HG03432 (cell line): ENCODE data around the gene PXMP4.
A peak's percentile ranks its signal among the peaks of the same experiment; 100 is the strongest.

Experiments
- ATAC-seq: cut with Tn5 transposase; IDR thresholded peaks from one replicate; pipeline ENCODE4 v1.9.1; 2021; ENCODE audit warnings: mild to moderate bottlenecking, moderate library complexity; ENCODE audit not compliant: unreplicated experiment

Gene PXMP4

GRCh38 chr20:33685328-33686099, 34.6 kb downstream of the PXMP4 start:
- peak; percentile 40 for ATAC-seq

DNA sequence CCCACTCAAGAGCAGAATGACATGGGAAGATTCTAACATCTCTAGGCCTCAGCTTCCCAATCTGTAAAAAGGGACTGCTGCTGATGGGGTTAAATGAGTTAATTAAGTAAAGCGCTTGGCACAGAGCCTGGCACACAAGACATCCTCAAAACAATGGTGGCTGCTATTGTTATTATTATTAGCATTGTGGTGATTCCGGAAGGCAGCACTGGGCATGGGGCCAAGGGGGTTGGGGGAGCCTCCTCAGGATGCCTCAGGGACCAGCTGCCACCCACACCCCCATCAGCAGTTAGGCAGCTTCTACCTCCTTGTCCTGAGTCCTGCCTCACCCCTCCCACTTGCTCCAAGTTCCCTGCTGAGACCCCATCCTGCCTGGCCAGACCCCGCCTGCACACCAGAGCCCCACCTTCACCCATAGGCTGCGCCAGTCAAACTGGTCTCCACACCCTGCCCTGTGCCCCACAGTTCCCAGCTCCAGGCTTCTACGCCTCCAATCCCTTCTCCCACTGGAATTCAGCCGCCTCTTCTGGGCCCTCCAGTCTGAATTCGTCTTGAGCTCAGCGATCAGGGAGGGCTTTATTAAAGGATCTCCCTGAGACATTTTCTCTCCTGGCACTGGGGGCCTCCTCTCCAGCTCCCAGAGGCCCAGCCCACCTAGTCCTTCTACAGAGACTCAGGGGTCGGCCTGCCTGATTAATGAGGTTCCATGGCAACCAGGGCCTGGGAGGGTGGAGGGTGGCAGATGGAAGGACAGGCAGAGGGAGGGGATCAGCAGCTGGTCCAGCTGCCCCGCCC, 35.4 kb downstream of the PXMP4 start:
- no peak for ATAC-seq

DNA sequence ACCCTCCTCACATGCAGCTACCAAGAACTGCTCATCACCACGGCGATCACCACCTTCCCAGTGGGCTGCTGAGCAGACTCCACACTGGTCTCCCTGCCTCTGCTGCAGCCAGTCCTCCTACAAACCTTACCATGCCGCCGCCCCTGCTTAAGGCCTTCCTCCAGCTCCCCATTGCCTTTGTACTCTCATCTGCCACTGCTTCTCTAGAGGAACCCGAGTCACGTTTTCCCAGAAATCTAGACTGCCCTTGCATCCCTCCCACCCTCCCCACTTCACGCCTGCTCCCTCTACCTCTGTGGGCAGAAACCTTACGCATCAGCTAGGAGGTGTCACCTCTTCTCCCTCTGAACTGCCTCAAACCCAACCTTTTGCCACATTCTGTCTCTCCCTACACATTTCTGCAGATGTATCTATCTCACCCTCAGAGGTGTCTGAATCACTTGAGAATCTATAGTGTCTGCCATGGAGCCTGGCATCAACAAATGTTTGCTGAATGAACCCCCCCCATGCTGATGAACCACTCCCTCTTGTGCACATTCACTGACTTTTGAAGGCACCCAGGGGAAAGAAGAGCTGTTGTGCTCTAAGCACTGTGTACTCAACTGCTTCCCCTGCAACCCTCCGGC, 38.3 kb downstream of the PXMP4 start:
- no peak for ATAC-seq

- ATAC-seq: no peak
Measured at GRCh38 chr20:33681288-33681687, 38.8 kb downstream of the PXMP4 start.

GRCh38 chr20:33680686-33681085, 39.4 kb downstream of the PXMP4 start:
- no peak for ATAC-seq

DNA sequence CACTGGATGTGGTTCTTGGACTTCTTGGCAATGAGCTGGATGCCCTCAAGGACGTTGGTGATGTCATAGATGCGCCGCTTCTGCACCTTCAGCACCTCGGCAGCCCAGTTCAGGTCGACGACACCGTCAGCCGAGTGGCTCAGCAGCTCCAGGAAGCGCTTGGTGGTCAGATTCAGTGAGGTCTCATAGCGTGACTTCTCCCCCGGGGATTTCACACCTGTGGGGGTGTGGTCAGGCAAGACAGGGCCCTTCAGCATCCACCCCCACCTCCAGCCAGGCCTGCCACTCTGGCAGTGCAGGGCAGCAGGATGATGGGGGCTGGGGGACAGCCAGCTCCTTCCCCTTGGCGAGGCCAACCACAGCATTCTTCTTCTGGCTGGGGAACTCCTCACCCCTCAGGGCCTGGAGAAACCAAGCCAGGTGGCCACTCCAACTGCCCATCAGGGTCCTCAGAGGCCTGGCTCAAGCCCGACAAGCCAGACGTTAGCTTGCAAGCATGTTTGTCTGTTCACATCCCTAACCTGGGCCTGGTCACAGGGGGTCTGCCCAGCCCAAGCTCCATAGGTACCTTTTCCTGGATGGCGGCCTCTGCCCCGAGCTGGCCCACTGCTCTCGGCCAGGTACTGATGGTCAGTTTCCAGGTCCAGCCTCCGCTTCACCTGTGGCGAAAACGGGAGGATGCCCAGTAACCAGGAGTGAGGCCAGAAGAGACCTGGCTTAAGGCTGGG, 40.2 kb downstream of the PXMP4 start:
- peak; percentile 59 for ATAC-seq

- no peak for ATAC-seq
Measured at GRCh38 chr20:33677991-33678702, 42.0 kb downstream of the PXMP4 start.

DNA sequence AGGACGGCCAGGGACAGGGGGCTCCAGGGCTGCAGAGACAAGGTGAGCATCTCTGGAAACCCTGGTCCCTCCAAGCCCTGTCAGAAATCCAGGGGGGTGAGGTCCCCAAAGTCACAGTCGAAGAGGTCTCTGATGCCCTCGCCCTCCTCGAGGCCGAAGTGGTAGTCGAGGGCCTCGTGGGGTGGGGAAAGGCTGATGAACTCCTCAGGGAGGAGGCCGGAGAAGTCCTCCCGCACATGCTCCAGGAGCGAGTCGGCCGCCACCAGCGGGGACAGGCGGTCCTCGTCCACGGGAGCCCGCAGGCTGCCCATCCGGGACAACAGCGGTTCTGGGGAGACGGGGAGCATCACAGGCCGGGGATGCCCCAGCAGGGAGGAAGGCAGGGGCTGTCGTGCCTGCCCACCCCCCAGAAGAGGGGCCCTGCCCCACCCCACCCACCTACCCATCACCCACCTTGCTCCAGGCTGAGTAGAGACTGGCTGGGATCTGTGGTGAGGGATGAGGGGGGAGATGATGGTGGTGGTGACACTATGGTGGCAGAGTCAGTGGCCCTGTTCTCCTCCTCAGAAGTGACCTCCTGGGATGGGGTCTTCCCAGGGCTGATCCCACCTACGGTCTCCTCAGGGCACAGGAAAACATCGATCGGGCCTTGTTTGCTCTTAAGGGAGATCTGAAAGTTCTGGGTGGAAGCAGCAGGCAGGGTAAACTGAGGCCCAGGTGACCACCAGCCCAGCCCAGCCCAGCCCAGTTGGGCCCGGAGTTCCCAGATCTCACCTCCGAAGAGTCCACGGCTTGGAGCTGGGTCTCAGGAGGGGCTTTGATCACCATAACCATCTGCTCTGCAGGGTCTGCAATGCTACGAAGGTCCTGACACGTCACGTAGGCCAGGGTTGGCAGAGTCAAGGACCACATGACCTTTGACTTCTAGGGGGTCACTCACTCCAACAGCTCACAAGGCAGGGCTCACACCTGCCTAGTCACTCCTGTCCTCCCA, 43.2 kb downstream of the PXMP4 start:
- ATAC-seq: no peak

DNA sequence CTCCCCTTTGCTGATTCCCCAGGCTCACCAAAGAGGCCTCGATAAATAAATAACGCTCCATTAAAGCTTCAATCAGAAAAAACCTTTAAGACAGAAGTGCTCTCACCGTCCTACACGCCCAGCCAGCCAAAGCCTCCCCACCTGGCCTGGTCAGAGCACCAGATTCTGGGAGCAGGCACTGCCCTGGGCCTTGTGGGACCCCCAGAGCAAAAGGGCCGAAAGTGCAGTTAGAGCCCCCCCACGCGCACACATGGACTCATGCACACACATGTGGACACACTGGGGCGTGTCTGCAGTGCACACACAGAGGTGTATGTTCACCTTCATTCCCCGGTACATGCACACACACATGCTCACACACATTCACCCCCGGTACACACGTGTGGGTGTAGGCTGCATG, 44.0 kb downstream of the PXMP4 start:
- ATAC-seq: no peak

DNA sequence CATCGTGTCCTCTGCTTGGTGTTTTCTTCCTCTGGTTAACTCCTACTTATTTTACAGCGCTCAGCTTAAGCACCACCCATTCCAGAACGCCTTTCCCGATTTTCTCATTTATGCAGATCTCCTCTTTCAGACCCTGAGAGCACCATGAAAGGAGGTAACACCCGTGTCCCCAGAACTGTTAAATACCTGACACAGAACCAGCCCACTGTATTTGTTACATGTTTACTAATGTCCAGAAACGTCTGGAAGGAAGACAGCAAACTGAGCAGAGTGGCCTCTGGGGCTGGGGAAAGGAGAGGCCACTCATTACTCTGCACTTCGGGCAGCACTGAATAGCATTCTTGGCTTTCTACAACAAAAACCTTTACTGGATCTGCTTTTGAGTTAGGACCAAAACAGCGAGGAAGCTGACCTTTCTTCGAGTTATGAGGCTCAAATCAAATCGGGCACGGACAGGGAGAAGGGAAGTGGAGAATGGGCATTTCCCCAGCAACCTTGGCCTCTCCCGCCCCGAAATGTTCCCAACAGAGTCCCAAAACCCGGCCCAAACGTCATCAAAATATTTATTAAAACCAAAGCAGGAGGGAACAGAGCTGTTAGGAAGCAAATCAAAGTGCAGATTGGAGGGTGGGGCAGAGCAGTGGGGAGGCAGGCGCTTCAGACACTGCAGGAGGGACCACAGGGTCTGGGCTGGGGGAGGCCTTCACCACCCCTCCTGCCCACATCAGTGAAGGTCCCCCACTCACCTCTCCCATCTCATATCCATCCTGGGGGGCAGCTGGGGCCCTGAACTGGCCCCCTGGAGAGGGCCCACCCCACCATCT, 44.8 kb downstream of the PXMP4 start:
- ATAC-seq: no peak

DNA sequence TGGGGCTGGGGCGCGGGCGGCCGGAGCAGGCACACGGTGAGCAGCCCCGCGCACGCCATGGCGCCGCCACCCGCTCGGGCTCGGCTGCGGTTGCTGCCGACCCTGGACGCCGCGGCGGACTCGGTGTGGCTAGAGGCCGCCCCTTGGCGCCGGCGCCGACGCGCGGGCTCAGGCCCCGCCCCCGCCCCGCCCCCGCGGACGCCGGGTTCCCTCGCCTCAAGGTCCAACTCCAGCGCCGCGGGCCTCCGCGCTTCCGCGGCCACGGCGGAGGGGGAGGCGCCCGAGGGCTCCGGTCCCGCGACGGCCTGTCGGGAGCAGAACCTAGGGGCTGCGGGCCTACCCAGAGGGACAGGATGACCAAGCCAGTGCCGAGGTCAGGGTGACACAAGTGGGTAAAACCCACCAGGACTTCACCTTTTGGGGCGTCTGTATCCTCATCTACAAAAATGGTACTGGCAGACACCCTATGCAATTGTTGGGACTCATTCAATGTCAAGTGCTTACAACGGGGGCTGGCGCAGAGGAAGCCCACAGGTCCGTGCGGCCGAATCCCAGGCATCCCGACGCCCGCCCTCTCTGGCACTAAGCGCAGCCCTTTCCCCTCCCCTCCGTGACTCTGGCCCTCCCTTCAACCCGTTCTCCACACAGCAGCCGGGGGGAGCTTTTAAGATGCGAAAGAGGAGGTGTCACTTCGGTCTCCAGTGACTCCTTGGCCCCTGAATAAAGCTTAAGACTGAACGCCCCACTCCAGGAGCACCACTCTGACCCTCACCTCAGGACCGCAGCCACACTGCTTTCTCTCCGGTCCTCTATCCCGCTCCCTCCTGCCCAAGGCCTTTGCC, 45.6 kb downstream of the PXMP4 start, which contains the start of gene NECAB3:
Gene NECAB3 (minus strand): TSS at position 135 of the 842 bp plus-strand sequence. CDS start 76 bp downstream, at position 59.
- peak; percentile 65 for ATAC-seq

GRCh38 chr20:33673410-33674293, 46.5 kb downstream of the PXMP4 start:
- ATAC-seq: no peak

DNA sequence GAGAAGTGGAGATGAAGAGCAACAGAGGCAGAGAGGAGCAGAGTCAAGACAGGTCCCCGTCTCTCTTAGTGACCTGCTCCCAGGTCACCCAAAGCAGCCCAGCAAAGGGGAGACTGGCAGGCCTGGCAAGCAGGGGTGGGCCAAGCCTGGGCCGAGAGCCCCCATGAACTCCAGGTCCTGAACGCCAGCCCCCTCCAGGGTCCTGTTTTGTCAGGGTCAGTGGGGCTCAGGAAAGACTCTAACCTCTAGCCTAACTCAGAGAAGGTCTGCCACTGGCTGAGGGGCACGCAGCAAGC, 47.0 kb downstream of the PXMP4 start:
- no peak for ATAC-seq

GRCh38 chr20:33672426-33673113, 47.5 kb downstream of the PXMP4 start:
- ATAC-seq: no peak

DNA sequence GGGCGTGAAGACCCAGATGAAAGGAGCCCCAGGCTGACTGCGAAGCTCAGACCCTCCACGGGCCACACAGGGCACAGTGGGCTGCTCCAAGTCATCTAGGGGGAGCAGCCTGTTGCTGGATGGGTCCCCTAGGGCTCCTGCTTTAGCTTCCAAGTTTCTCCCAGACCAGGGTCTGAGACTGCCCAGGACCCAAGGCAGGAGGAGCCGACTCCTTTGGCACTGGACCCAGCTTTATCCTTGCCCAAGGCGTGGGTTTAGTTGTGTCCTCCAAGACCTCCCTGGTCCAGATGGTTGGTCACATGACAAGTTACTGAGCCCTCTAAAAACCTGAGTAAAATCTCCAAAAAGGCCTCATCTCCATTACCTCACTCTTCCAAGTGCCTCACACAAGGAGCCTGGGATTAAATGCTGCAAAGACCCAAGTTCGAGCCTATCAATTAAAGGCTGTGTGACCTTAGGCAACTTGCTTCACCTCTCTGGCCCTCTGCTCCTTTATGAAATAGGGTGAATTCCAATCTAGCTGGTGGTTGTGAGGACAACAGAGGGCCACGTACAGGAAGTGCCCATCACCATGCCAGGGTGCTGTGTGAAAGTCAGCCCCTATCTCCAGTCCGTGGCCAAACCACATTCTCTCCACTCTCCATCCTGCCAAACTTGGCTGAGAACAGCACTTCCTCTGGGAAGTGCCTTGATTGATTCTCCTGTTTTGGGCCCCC, 48.4 kb downstream of the PXMP4 start:
- no peak for ATAC-seq
